Right hindlimb (tissue), 1 donor: Measurements from ENCODE around the gene ASAH2B.
"Not testable (repeated sequence)": the region's sequence is repeated elsewhere in the genome, so short reads cannot be mapped to it uniquely, and the experiment has no call there.

Experiments
- DNase-seq: peaks from one replicate; pipeline ENCODE4 v3.0.0-alpha.2; 2018

ASAH2B gene

GRCh38 chr10:50739618-50740292, at the start of gene ASAH2B:
Gene ASAH2B (plus strand): TSS chr10:50739936. CDS start chr10:50745131, 5,195 bp downstream.
- peak; percentile 90 for DNase-seq

- not testable (repeated sequence) for DNase-seq
These were observed 41.9 kb upstream of the ASAH2B start for GRCh38 chr10:50697819-50698218.

GRCh38 chr10:50701947-50702346, 37.8 kb upstream of the ASAH2B start:
- DNase-seq: not testable (repeated sequence)

- not testable (repeated sequence) for DNase-seq
These were observed 36.7 kb upstream of the ASAH2B start for GRCh38 chr10:50702997-50703396.

GRCh38 chr10:50704436-50705079, 35.2 kb upstream of the ASAH2B start:
- not testable (repeated sequence) for DNase-seq

GRCh38 chr10:50706006-50706405, 33.7 kb upstream of the ASAH2B start:
- DNase-seq: not testable (repeated sequence)

GRCh38 chr10:50710241-50710640, 29.5 kb upstream of the ASAH2B start:
- DNase-seq: not testable (repeated sequence)

- DNase-seq: not testable (repeated sequence)
These were observed 15.9 kb upstream of the ASAH2B start for GRCh38 chr10:50723812-50724211.

GRCh38 chr10:50728112-50728511, 11.6 kb upstream of the ASAH2B start:
- DNase-seq: not testable (repeated sequence)

- not testable (repeated sequence) for DNase-seq
These were observed 634 bp upstream of the ASAH2B start for GRCh38 chr10:50738987-50739617.

GRCh38 chr10:50740293-50740648, 535 bp downstream of the ASAH2B start:
- no peak for DNase-seq

GRCh38 chr10:50742820-50743219, 3.1 kb downstream of the ASAH2B start:
- DNase-seq: not testable (repeated sequence)

- DNase-seq: not testable (repeated sequence)
These were observed 27.2 kb downstream of the ASAH2B start for GRCh38 chr10:50766774-50767513.

- not testable (repeated sequence) for DNase-seq
These were observed 32.3 kb downstream of the ASAH2B start for GRCh38 chr10:50772042-50772441.

- DNase-seq: not testable (repeated sequence)
These were observed 35.1 kb downstream of the ASAH2B start for GRCh38 chr10:50774868-50775267.

- DNase-seq: not testable (repeated sequence)
These were observed 40.3 kb downstream of the ASAH2B start for GRCh38 chr10:50780036-50780435.

GRCh38 chr10:50782017-50782416, 42.3 kb downstream of the ASAH2B start:
- not testable (repeated sequence) for DNase-seq

GRCh38 chr10:50787962-50788361, 48.2 kb downstream of the ASAH2B start:
- DNase-seq: not testable (repeated sequence)

GRCh38 chr10:50788951-50789945, 49.5 kb downstream of the ASAH2B start:
- DNase-seq: no peak

GRCh38 chr10:50794490-50794889, 54.8 kb downstream of the ASAH2B start:
- no peak for DNase-seq

GRCh38 chr10:50796693-50797092, 57.0 kb downstream of the ASAH2B start:
- DNase-seq: no peak

GRCh38 chr10:50798297-50798696, 58.6 kb downstream of the ASAH2B start:
- no peak for DNase-seq
